Left ventricle myocardium inferior (tissue), 1 donor: ENCODE measurements around the gene DEFB126. TPM values are rescaled to one million over a fixed set of nuclear protein-coding genes. Genes with fewer than 3 reads are reported as not detected.
"Not testable (repeated sequence)": the region's sequence is repeated elsewhere in the genome, so short reads cannot be mapped to it uniquely, and the experiment has no call there.

Experiments
- DNase-seq: peaks from one replicate; pipeline ENCODE4 v3.0.0-alpha.2; 2020
- H3K27ac ChIP-seq: fragments of 200-600 bp; replicated peaks from 2 replicates; pipeline ENCODE4 v1.8.0; 2021
- H3K27me3 ChIP-seq: fragments of 200-600 bp; 2 replicates; pipeline ENCODE4 v1.8.0; 2021; ENCODE audit warnings: low read depth
- H3K36me3 ChIP-seq: fragments of 200-600 bp; 2 replicates; pipeline ENCODE4 v1.8.0; 2021
- H3K4me1 ChIP-seq: fragments of 200-600 bp; 2 replicates; pipeline ENCODE4 v1.8.0; 2021
- H3K4me3 ChIP-seq: fragments of 200-600 bp; 2 replicates; pipeline ENCODE4 v1.8.0; 2021; ENCODE audit warnings: mild to moderate bottlenecking, moderate library complexity
- H3K9me3 ChIP-seq: fragments of 200-600 bp; replicated peaks from 2 replicates; pipeline ENCODE4 v1.8.0; 2021
- CTCF ChIP-seq: fragments of 200-600 bp; IDR thresholded peaks from 2 replicates; pipeline ENCODE4 v1.8.0; 2021; ENCODE audit warnings: antibody characterized with exemption, mild to moderate bottlenecking, borderline replicate concordance
- intact Hi-C: fragments of 100-400 bp; cut with micrococcal nuclease; formaldehyde crosslinking; loops from one replicate; pipeline ENCODE4 v1.11.0; 2022
- long read RNA-seq: library from polyadenylated mRNA; unstranded; transcript quantifications from one replicate; pipeline ENCODE4 v2.0.0, GENCODE V29; 2021
- total RNA-seq: library from RNA; stranded (reverse); fragmentation: NEBNext Ultra II Directional; extraction: Animal tissue kit (Norgen Biotek cat#: 25700); gene quantifications from one replicate; pipeline ENCODE4 v1.2.1, GENCODE V29; 2021
- donor health status: DM: no; HTN: yes; CAD: no; lungs with severe emphysema.

DEFB126 gene
- not detected for total RNA-seq
- long read RNA-seq = 0 reads

DNA sequence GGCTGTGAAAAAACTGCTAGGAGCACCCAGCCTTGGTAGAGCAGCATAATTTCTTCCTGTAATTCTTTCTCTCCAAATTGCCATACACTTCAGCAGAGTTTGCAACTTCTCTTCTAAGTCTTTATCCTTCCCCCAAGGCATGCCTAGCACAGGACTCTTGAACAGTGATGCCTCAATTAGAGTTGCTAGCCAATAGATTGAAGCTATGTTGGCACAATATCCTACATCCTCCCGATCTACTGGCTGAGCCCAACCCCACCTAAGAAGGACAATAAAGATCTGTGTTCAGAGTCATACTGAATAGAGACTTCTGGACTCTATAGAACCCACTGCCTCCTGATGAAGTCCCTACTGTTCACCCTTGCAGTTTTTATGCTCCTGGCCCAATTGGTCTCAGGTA, at the start of gene DEFB126:
Gene DEFB126, plus strand, starts transcription at position 301 of the 400 bp plus-strand sequence. Its CDS starts 39 bp downstream, at position 340.
- peaks cover 66% of the 10 kb centered on the region for H3K27me3 ChIP-seq
- no peaks in the 10 kb centered on the region for H3K4me1 ChIP-seq
- intact Hi-C loops = no loop called here
- no peak for TF ChIP-seq CTCF
- no peak within 1 kb of the TSS for H3K27ac ChIP-seq
- H3K9me3 ChIP-seq = no peaks in the 10 kb centered on the region
- no peak within 1 kb of the TSS for H3K4me3 ChIP-seq
- no peaks in the 10 kb centered on the region for H3K36me3 ChIP-seq
- DNase-seq = no peak

GRCh38 chr20:93641-94040, 48.7 kb upstream of the DEFB126 start:
- intact Hi-C loops = no loop called here
- Histone ChIP-seq H3K4me3 (no peak overlapping the region), H3K36me3 (no peaks in the 10 kb centered on the region), H3K27me3 (peaks cover 34% of the 10 kb centered on the region), H3K9me3 (peaks cover 30% of the 10 kb centered on the region), H3K4me1 (no peaks in the 10 kb centered on the region), H3K27ac (no peak overlapping the region)
- TF ChIP-seq CTCF = no peak
- no peak for DNase-seq

DNA sequence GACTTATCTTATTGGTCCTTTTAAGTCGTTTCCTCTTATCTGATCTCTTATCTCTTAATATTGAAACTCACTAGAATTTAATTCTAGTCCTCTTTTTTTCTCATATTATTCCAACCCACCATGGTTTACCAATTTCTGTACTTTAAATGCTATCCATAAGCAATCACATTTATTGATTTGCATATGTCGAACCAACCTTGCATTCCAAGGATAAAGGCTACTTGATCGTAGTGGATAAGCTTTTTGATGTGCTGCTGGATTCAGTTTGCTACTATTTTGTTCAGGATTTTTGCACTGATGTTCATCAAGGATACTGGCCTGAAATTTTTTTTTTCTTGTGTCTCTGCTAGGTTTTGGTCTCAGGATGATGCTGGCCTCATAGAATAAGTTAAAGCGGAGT, 47.2 kb upstream of the DEFB126 start:
- no peak for TF ChIP-seq CTCF
- peaks cover 30% of the 10 kb centered on the region for H3K9me3 ChIP-seq
- intact Hi-C loops = no loop called here

GRCh38 chr20:97691-98090, 44.7 kb upstream of the DEFB126 start:
- intact Hi-C loops, H3K4me1 ChIP-seq, H3K27ac ChIP-seq, H3K4me3 ChIP-seq, H3K36me3 ChIP-seq, DNase-seq: not testable (repeated sequence)
- peaks cover 30% of the 10 kb centered on the region for H3K9me3 ChIP-seq
- H3K27me3 ChIP-seq = peaks cover 43% of the 10 kb centered on the region

More for the DNA sequence above, 47.2 kb upstream of the DEFB126 start:
- Histone ChIP-seq H3K27ac (no peak overlapping the region), H3K4me1 (no peaks in the 10 kb centered on the region), H3K36me3 (no peaks in the 10 kb centered on the region), H3K27me3 (peaks cover 41% of the 10 kb centered on the region), H3K4me3 (no peak overlapping the region)
- no peak for DNase-seq

DNA sequence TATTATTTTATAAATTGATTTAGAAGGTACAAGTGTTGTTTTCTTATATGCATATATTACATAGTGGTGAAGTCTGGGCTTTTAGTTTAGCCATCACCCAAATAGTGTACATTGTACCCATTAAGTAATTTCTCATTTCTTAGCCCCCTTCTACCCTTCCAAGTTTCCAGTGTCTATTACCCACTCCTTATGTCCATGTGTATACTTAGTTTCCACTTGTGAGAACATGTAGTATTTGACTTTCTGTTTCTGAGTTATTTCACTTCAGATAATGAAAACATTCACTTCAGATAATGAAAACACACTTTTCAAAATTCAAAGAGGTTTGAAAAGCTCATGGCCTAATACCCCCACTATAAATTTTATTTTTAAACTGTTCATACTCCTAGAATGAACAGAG, 40.4 kb upstream of the DEFB126 start:
- H3K36me3 ChIP-seq = no peaks in the 10 kb centered on the region
- H3K9me3 ChIP-seq = no peaks in the 10 kb centered on the region
- no peak for DNase-seq
- no peak overlapping the region for H3K4me3 ChIP-seq
- TF ChIP-seq CTCF = no peak
- intact Hi-C loops = no loop called here
- H3K27me3 ChIP-seq = peaks cover 75% of the 10 kb centered on the region
- no peak overlapping the region for H3K27ac ChIP-seq
- no peaks in the 10 kb centered on the region for H3K4me1 ChIP-seq

- H3K36me3 ChIP-seq = no peaks in the 10 kb centered on the region
- intact Hi-C loops = no loop called here
- no peak overlapping the region for H3K27ac ChIP-seq
- no peak overlapping the region for H3K4me3 ChIP-seq
- peaks cover 64% of the 10 kb centered on the region for H3K27me3 ChIP-seq
- no peak for DNase-seq
- no peak for TF ChIP-seq CTCF
- no peaks in the 10 kb centered on the region for H3K4me1 ChIP-seq
- no peaks in the 10 kb centered on the region for H3K9me3 ChIP-seq
These were observed 38.9 kb upstream of the DEFB126 start for GRCh38 chr20:103456-103855.
